Kidney (tissue), 14 donors: ENCODE data around the gene ACTN4. TPM values are rescaled to one million over a fixed set of nuclear protein-coding genes. Genes with fewer than 3 reads are reported as not detected.

Experiments
- DNase-seq, 5 donors: peaks; one replicate each; pipeline ENCODE4 v3.0.0-alpha.2; 2013 to 2020
- FAIRE-seq: peaks from 2 replicates; lab custom pipeline; 2012; peaks lifted over from hg19 to GRCh38; lab: Jason Lieb, UNC
- H3K27ac ChIP-seq, 2 donors: one replicate each; pipeline ENCODE4 v1.7.0; 2013; ENCODE audit warnings: low read depth in 2 of 2, low read length in 2 of 2, inconsistent platforms in 1 of 2
- H3K27me3 ChIP-seq: one replicate; pipeline ENCODE4 v1.7.1; 2013; ENCODE audit warnings: low read length, inconsistent platforms; ENCODE audit not compliant: control insufficient read depth, insufficient read depth
- H3K36me3 ChIP-seq, 3 donors: one replicate each; pipeline versions ENCODE4 v1.7.0 to v1.7.1; 2013; ENCODE audit warnings: low read length in 3 of 3, control low read depth in 1 of 3, inconsistent platforms in 1 of 3; ENCODE audit not compliant: insufficient read depth in 3 of 3, control insufficient read depth in 2 of 3
- H3K4me1 ChIP-seq, 3 donors: one replicate each; pipeline versions ENCODE4 v1.7.0 to v1.7.1; 2013; ENCODE audit warnings: low read length in 3 of 3, inconsistent platforms in 1 of 3, low read depth in 1 of 3; ENCODE audit not compliant: control insufficient read depth in 2 of 3, insufficient read depth in 2 of 3
- H3K4me3 ChIP-seq, 3 donors: one replicate each; pipeline versions ENCODE4 v1.7.0 to v1.8.1; 2013; ENCODE audit warnings: low read length in 3 of 3, control low read depth in 1 of 3, inconsistent platforms in 1 of 3
- H3K9ac ChIP-seq, 3 donors: one replicate each; pipeline versions ENCODE4 v1.7.0 to v1.7.1; 2013; ENCODE audit warnings: low read length in 3 of 3, control low read depth in 1 of 3, inconsistent platforms in 1 of 3
- H3K9me3 ChIP-seq, 3 donors: one replicate each; pipeline versions ENCODE4 v1.7.0 to v1.7.1; 2013; ENCODE audit warnings: low read length in 3 of 3, control low read depth in 1 of 3, inconsistent platforms in 1 of 3; ENCODE audit not compliant: control insufficient read depth in 2 of 3, insufficient read depth in 1 of 3
- CTCF ChIP-seq: IDR thresholded peaks from 3 replicates; pipeline ENCODE4 v1.5.1; 2012; ENCODE audit warnings: mild to moderate bottlenecking, moderate library complexity, borderline replicate concordance; ENCODE audit not compliant: insufficient read depth; ENCODE audit errors: extremely low read depth
- intact Hi-C: fragments of 100-400 bp; cut with DNase I; formaldehyde crosslinking; loops from one replicate; pipeline ENCODE4 v1.11.1; 2022
- polyA plus RNA-seq: library from polyadenylated mRNA; stranded (reverse); fragments of 350-450 nt; fragmentation: Illumina TruSeq; extraction: RNeasy Lipid Tissue Mini Kit (QIAGEN cat#74804); gene quantifications from one replicate; pipeline ENCODE4 v1.2.3, GENCODE V29; 2014; ENCODE audit warnings: low read depth, low replicate concordance; ENCODE audit not compliant: insufficient read depth
- total RNA-seq: library from RNA; stranded (reverse); fragmentation: NEBNext Ultra II Directional; extraction: Animal tissue kit (Norgen Biotek cat#: 25700); gene quantifications from one replicate; pipeline ENCODE4 v1.2.1, GENCODE V29; 2021
- donor health status: control.
- donor health status: control.
- donor health status: control.
- donor health status: control.
- donor health status: control.
- donor health status: DM: yes; HTN: yes; CAD: no.
- donor health status: Normal renal cell carcinoma (clear cell type).

ACTN4 gene
- total and polyA plus RNA-seq, 2 donors from 2014 or later, result 231 to 606 TPM

GRCh38 chr19:38763795-38764220, 116.4 kb downstream of the ACTN4 start:
- TF ChIP-seq CTCF, result no peak
- H3K27me3 ChIP-seq, result no peaks in the 10 kb centered on the region
- H3K27ac ChIP-seq, result peak overlapping the region; percentile 7 to 37
- intact Hi-C loops, result no loop called here
- no peaks in the 10 kb centered on the region for H3K9me3 ChIP-seq
- H3K4me3 ChIP-seq, result no peak overlapping the region
- peaks cover 0 to 5% (median 0%) of the 10 kb centered on the region in 3 donors for H3K4me1 ChIP-seq
- DNase-seq, result peak in 1 of 5 donors; percentile 29
- H3K36me3 ChIP-seq, result no peaks in the 10 kb centered on the region
- no peak overlapping the region for H3K9ac ChIP-seq
- peak; percentile 90 for FAIRE-seq

- no peaks in the 10 kb centered on the region for H3K27me3 ChIP-seq
- intact Hi-C loops, result no loop called here
- no peaks in the 10 kb centered on the region for H3K36me3 ChIP-seq
- DNase-seq (no peak), FAIRE-seq (no peak)
- H3K9me3 ChIP-seq, result no peaks in the 10 kb centered on the region
- H3K4me3 ChIP-seq, result no peak overlapping the region
- no peak overlapping the region for H3K27ac ChIP-seq
- no peak for TF ChIP-seq CTCF
- peaks cover 0 to 5% (median 2%) of the 10 kb centered on the region in 3 donors for H3K4me1 ChIP-seq
- H3K9ac ChIP-seq, result no peak overlapping the region
These were observed 117.8 kb downstream of the ACTN4 start for GRCh38 chr19:38765214-38765613.

GRCh38 chr19:38766276-38767047, 119.0 kb downstream of the ACTN4 start:
- DNase-seq (no peak), FAIRE-seq (no peak)
- H3K36me3 ChIP-seq, result no peaks in the 10 kb centered on the region
- TF ChIP-seq CTCF, result no peak
- intact Hi-C loops, result no loop called here
- H3K27ac ChIP-seq, result no peak overlapping the region
- no peak overlapping the region for H3K4me3 ChIP-seq
- peaks cover 0 to 5% (median 2%) of the 10 kb centered on the region in 3 donors for H3K4me1 ChIP-seq
- H3K27me3 ChIP-seq, result no peaks in the 10 kb centered on the region
- no peaks in the 10 kb centered on the region for H3K9me3 ChIP-seq
- H3K9ac ChIP-seq, result no peak overlapping the region
